DND-41 (cell line): ENCODE measurements around the gene MAN2A2.

Experiments
- ATAC-seq: fragments of 200-7000 bp; cut with Tn5 transposase; 3 replicates; pipeline ENCODE4 v1.9.1; 2021; ENCODE audit warnings: low read depth; ENCODE audit not compliant: insufficient read depth
- DNase-seq: peaks from one replicate; pipeline ENCODE4 v3.0.0-alpha.2; 2020
- H2AFZ ChIP-seq: 2 replicates; pipeline ENCODE4 v1.6.0; 2012; ENCODE audit warnings: low read depth, low read length
- H3K27ac ChIP-seq: 2 replicates; pipeline ENCODE4 v1.5.1; 2012; ENCODE audit warnings: low read length, inconsistent platforms
- H3K27me3 ChIP-seq: fragments of 200-600 bp; sonication (generic); 2 replicates; pipeline ENCODE4 v1.6.0; 2012; ENCODE audit warnings: low read length, mild to moderate bottlenecking, inconsistent platforms; ENCODE audit not compliant: insufficient read depth, poor library complexity
- H3K36me3 ChIP-seq: 2 replicates; pipeline ENCODE4 v1.5.1; 2012; ENCODE audit warnings: low read length, inconsistent platforms; ENCODE audit not compliant: insufficient read depth
- H3K4me1 ChIP-seq: 2 replicates; pipeline ENCODE4 v1.5.1; 2012; ENCODE audit warnings: mild to moderate bottlenecking, low read length; ENCODE audit not compliant: insufficient read depth
- H3K4me2 ChIP-seq: 2 replicates; pipeline ENCODE4 v1.6.0; 2012; ENCODE audit warnings: mild to moderate bottlenecking, moderate library complexity, low read length, inconsistent platforms; ENCODE audit not compliant: insufficient read depth
- H3K4me3 ChIP-seq, 2 experiments: fragments of 200-600 bp in 1 of 2; shearing (Covaris generic) in 1 of 2; 2 replicates each; pipeline ENCODE4 v1.5.1; 2012 to 2016; ENCODE audit warnings: inconsistent platforms in 2 of 2, low read length in 2 of 2, mild to moderate bottlenecking in 2 of 2, low read depth in 1 of 2, moderate library complexity in 1 of 2
- H3K79me2 ChIP-seq: 2 replicates; pipeline ENCODE4 v1.6.0; 2012; ENCODE audit warnings: low read length, inconsistent platforms; ENCODE audit not compliant: insufficient read depth
- H3K9ac ChIP-seq: 2 replicates; pipeline ENCODE4 v1.6.0; 2012; ENCODE audit warnings: low read depth, mild to moderate bottlenecking, inconsistent platforms, low read length, moderate library complexity
- H3K9me3 ChIP-seq: 2 replicates; pipeline ENCODE4 v1.5.1; 2012; ENCODE audit warnings: low read length, moderate library complexity, mild to moderate bottlenecking, inconsistent platforms; ENCODE audit not compliant: insufficient read depth, severe bottlenecking
- H4K20me1 ChIP-seq: 2 replicates; pipeline ENCODE4 v1.6.0; 2012; ENCODE audit warnings: low read length; ENCODE audit not compliant: insufficient read depth
- CTCF ChIP-seq: IDR thresholded peaks from 2 replicates; pipeline ENCODE4 v1.5.1; 2012; ENCODE audit warnings: borderline replicate concordance, low read length, moderate library complexity, mild to moderate bottlenecking; ENCODE audit not compliant: poor library complexity, severe bottlenecking; ENCODE audit errors: extremely low read depth
- EZH2 ChIP-seq: IDR thresholded peaks from 3 replicates; pipeline ENCODE4 v1.6.1; 2012; ENCODE audit warnings: borderline replicate concordance, low read depth, mild to moderate bottlenecking, moderate library complexity, low read length, inconsistent platforms; ENCODE audit not compliant: severe bottlenecking

MAN2A2 gene

DNA sequence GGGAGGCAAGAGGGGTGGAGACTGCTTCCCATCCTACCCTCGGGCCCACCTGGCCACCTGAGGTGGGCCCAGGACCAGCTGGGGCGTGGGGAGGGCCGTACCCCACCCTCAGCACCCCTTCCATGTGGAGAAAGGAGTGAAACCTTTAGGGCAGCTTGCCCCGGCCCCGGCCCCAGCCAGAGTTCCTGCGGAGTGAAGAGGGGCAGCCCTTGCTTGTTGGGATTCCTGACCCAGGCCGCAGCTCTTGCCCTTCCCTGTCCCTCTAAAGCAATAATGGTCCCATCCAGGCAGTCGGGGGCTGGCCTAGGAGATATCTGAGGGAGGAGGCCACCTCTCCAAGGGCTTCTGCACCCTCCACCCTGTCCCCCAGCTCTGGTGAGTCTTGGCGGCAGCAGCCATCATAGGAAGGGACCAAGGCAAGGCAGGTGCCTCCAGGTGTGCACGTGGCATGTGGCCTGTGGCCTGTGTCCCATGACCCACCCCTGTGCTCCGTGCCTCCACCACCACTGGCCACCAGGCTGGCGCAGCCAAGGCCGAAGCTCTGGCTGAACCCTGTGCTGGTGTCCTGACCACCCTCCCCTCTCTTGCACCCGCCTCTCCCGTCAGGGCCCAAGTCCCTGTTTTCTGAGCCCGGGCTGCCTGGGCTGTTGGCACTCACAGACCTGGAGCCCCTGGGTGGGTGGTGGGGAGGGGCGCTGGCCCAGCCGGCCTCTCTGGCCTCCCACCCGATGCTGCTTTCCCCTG is 21.0 kb upstream of the MAN2A2 start:
- H2AFZ ChIP-seq = no peak overlapping the region
- no peak for ATAC-seq
- H3K4me3 ChIP-seq = no peak overlapping the region
- no peak overlapping the region for H3K4me2 ChIP-seq
- H3K27ac ChIP-seq = no peak overlapping the region
- H3K9ac ChIP-seq = no peak overlapping the region
- no peaks in the 10 kb centered on the region for H3K9me3 ChIP-seq
- TF ChIP-seq CTCF (no peak), EZH2 (no peak)
- DNase-seq = no peak
- H3K36me3 ChIP-seq = peaks cover 45% of the 10 kb centered on the region
- no peaks in the 10 kb centered on the region for H3K4me1 ChIP-seq
- no peaks in the 10 kb centered on the region for H3K27me3 ChIP-seq
- H3K79me2 ChIP-seq = no peaks in the 10 kb centered on the region
- peaks cover 6% of the 10 kb centered on the region; the same call in 1 of the 2 replicates for H4K20me1 ChIP-seq

DNA sequence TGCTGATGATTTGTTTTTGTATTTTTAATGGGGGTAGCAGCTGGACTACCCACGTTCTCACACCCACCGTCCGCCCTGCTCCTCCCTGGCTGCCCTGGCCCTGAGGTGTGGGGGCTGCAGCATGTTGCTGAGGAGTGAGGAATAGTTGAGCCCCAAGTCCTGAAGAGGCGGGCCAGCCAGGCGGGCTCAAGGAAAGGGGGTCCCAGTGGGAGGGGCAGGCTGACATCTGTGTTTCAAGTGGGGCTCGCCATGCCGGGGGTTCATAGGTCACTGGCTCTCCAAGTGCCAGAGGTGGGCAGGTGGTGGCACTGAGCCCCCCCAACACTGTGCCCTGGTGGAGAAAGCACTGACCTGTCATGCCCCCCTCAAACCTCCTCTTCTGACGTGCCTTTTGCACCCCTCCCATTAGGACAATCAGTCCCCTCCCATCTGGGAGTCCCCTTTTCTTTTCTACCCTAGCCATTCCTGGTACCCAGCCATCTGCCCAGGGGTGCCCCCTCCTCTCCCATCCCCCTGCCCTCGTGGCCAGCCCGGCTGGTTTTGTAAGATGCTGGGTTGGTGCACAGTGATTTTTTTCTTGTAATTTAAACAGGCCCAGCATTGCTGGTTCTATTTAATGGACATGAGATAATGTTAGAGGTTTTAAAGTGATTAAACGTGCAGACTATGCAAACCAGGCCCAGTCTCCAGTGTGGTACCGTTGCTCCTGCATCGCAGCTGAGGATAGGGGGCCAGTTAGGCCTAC is 20.1 kb upstream of the MAN2A2 start:
- Histone ChIP-seq H3K79me2 (no peaks in the 10 kb centered on the region), H3K36me3 (peaks cover 38% of the 10 kb centered on the region), H3K9ac (no peak overlapping the region), H3K4me2 (no peak overlapping the region), H3K9me3 (no peaks in the 10 kb centered on the region), H3K4me3 (no peak overlapping the region), H4K20me1 (peaks cover 6% of the 10 kb centered on the region; the same call in 1 of the 2 replicates), H3K27me3 (no peaks in the 10 kb centered on the region), H3K4me1 (no peaks in the 10 kb centered on the region), H3K27ac (no peak overlapping the region), H2AFZ (no peak overlapping the region)
- DNase-seq = no peak
- TF ChIP-seq EZH2 (no peak), CTCF (no peak)
- ATAC-seq = no peak

DNA sequence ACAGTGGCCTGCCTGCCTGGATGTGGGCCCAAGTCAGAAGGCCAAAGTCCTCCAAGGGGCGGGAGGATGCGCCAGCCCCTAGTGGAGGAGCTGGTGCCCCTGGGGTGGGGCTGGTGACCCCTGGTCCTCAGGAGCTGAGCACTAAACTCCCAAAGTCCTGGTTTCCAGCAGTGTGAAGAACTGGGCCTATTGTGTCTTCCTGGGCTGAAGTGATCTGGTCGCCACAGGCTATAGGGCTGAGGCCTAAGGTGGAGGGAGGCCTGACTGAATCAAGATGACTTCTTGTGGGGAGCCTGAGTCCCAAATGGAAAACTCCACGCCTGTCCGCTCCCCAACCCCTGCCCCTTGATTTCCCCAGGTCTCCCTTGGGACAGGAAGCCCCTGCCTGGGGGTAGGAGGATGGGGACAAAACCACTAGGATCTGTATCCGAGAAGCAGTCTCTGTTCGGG is 19.6 kb upstream of the MAN2A2 start:
- no peaks in the 10 kb centered on the region for H3K27me3 ChIP-seq
- no peak overlapping the region for H3K4me2 ChIP-seq
- no peak for ATAC-seq
- H3K4me1 ChIP-seq = no peaks in the 10 kb centered on the region
- DNase-seq = no peak
- no peak overlapping the region for H3K9ac ChIP-seq
- H2AFZ ChIP-seq = no peak overlapping the region
- no peak for TF ChIP-seq EZH2
- no peak for TF ChIP-seq CTCF
- peaks cover 32% of the 10 kb centered on the region for H3K36me3 ChIP-seq
- no peaks in the 10 kb centered on the region for H3K79me2 ChIP-seq
- H3K27ac ChIP-seq = no peak overlapping the region
- no peak overlapping the region for H3K4me3 ChIP-seq
- peaks cover 6% of the 10 kb centered on the region; the same call in 1 of the 2 replicates for H4K20me1 ChIP-seq
- no peaks in the 10 kb centered on the region for H3K9me3 ChIP-seq
